AG08396 (cell line): ENCODE measurements around the gene TBK1.

Experiments
- DNase-seq: peaks from one replicate; pipeline ENCODE4 v3.0.0; 2012; ENCODE audit warnings: low spot score, mixed read lengths

The TBK1 gene

DNA sequence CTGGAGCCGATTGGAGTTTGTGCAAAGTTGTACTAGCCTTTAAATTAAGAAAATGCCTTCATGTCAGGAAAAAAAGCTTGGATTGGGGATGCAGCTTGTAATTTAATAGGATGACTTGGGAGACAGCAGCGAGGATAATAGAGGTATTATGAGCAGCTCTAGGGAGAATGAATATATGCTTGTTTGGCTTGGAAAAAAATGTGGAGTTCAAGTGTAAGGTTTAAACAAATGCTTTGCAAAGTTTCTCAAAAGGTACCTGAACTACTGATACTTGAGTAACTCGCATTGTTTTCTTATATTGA lies 93.1 kb downstream of the TBK1 start:
- DNase-seq = no peak

DNA sequence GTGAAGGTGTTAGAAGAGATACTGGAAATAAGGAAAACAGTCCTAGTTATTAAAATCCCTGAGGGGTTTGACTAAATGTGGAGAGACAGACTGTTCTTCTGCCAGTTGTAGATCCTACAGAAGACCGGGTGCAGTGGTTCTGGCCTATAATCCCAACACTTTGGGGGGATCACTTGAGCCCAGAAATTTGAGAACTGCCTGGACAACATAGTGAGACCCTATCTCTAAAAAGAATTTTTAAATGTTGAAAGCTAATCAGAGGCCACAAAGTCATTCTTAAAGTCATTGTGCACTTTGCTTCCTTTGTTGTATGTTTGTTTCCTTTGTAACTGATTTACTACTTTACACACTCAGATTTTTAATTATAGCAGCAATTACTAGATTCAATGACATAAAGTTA lies 97.2 kb downstream of the TBK1 start:
- no peak for DNase-seq

DNA sequence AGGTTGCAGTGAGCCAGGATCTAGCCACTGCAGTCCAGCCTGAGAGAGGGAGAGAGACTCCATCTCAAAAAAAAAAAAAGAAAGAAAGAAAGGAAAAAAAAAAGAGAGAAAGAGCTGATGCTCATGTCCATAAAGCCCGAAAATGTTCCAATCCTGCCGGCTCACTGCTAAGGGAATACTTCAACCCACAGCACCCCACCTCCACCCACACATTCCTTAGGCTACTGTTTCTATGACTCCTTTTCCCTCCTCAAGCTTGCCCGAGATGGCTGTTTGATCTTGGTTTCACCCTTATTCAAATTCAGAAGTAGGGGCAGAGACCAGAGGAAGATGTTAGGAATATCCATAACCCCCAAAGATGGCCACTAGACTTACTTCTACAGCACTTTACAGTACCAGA lies 98.8 kb downstream of the TBK1 start:
- no peak for DNase-seq

DNA sequence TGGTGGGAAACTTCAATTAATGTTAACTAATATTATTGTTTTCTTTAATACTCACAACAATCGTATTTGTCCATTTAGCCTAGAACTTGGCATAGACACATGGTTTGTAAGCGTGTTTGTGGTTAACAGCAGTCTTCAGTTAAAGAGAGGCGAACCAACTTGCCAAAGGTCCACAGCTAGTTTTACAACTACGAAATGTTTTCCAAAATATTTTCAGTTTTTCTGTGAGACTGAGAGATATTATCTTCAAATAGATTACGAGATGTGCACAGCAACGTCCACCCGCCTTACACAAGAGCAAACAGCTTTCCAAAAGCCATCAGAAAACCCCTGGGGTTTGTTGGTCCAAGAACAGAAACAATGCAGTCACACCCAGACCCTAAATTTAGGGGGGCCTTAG lies 99.8 kb downstream of the TBK1 start:
- DNase-seq = no peak
